SK-N-SH treated with all-trans-retinoic acid at 6 μM for 48 hours (cell line): ENCODE results near the gene SETD3.

Source experiments
- BACH2 ChIP-seq: fragments of 250-450 bp; sonication (Bioruptor Pico); IDR thresholded peaks from 2 replicates; pipeline ENCODE4 v1.9.0; 2021; ENCODE audit warnings: mild to moderate bottlenecking, borderline replicate concordance
- CSDC2 ChIP-seq: fragments of 250-450 bp; sonication (Bioruptor Pico); IDR thresholded peaks from 2 replicates; pipeline ENCODE4 v1.5.0; 2020; ENCODE audit warnings: mild to moderate bottlenecking, moderate library complexity
- ESRRG ChIP-seq: fragments of 250-450 bp; sonication (Bioruptor Pico); IDR thresholded peaks from 2 replicates; pipeline ENCODE4 v1.6.1; 2021; ENCODE audit warnings: mild to moderate bottlenecking
- ISL1 ChIP-seq: fragments of 250-450 bp; sonication (Bioruptor Pico); IDR thresholded peaks from 2 replicates; pipeline ENCODE4 v2.1.2; 2022; ENCODE audit warnings: mild to moderate bottlenecking, moderate library complexity
- PATZ1 ChIP-seq: fragments of 250-450 bp; sonication (Bioruptor Pico); IDR thresholded peaks from 2 replicates; pipeline ENCODE4 v1.8.0; 2020; ENCODE audit warnings: mild to moderate bottlenecking, moderate library complexity, borderline replicate concordance
- PPARA ChIP-seq: fragments of 250-450 bp; sonication (Bioruptor Pico); IDR thresholded peaks from 2 replicates; pipeline ENCODE4 v1.5.0; 2020; ENCODE audit warnings: mild to moderate bottlenecking, borderline replicate concordance
- ZFP3 ChIP-seq: fragments of 250-450 bp; sonication (Bioruptor Pico); IDR thresholded peaks from 2 replicates; pipeline ENCODE4 v1.5.0; 2020; ENCODE audit warnings: mild to moderate bottlenecking, moderate library complexity

- TF ChIP-seq ZFP3, result no peak
- no peak for TF ChIP-seq PATZ1 (CRISPR knock-in tag)
- TF ChIP-seq ESRRG (CRISPR knock-in tag), result no peak
- TF ChIP-seq PPARA (CRISPR knock-in tag), result no peak
- TF ChIP-seq CSDC2 (CRISPR knock-in tag), result no peak
- TF ChIP-seq ISL1 (CRISPR knock-in tag), result no peak
- TF ChIP-seq BACH2 (CRISPR knock-in tag), result no peak
Measured at GRCh38 chr14:99432485-99432884, 48.2 kb downstream of the SETD3 start.
